ENCODE data around the gene TNFRSF25. TPM values are rescaled to one million over a fixed set of nuclear protein-coding genes. Genes with fewer than 3 reads are reported as not detected.

The TNFRSF25 gene
- total and polyA plus RNA-seq, 2 of the 8 experiments (the other 6 are each of a cell fraction or from before 2014, with no cell fraction given) = 10.7 to 19.5 TPM

- peak in 1 of 2 experiments; percentile 70 for DNase-seq (ENCODE audit: low read depth in 1 of 2, low spot score in 2 of 2)
- H4K91ac ChIP-seq (replicated peaks; ENCODE audit: insufficient read length, low read length) = peak overlapping the region; percentile 73
- H3K9ac ChIP-seq (replicated peaks in 1 of 4; ENCODE audit: extremely low read depth in 1 of 4, low read depth in 3 of 4, low read length in 3 of 4) = peak overlapping the region in 2 of 4 experiments; percentile 20 to 34; a peak in 3 of 7 replicates
- no peak overlapping the region for H2BK15ac ChIP-seq (ENCODE audit: low read length)
- 10% methylated on average over 15 of the region's 80 CpGs; no CpG with 5 or more reads in 1 of the 2 experiments for WGBS, 2 experiments (ENCODE audit: extremely low coverage in 1 of 2, insufficient coverage in 1 of 2, insufficient read length in 1 of 2, insufficient replicate concordance in 2 of 2, low coverage in 1 of 2, low lambda C conversion rate in 2 of 2, missing lambda C conversion rate in 1 of 2)
- peak overlapping the region; percentile 91 for H3K4ac ChIP-seq (replicated peaks; ENCODE audit: insufficient read length, low read depth, low read length)
- ChIA-PET CTCF (ENCODE audit: partially characterized antibody) (interaction anchor here (0.6 to 12.0 kb wide), 33 partner anchors 7 to 399 kb away, joined by 3 to 168 read pairs (median 5); partner anchors contain the start of gene TNFRSF25), POLR2A (ENCODE audit: partially characterized antibody) (interaction anchor here (0.6 to 1.6 kb wide), 8 partner anchors 9 to 116 kb away, joined by 3 to 4 read pairs (median 3); no protein-coding TSS in a partner anchor)
- no peak for FAIRE-seq
- no peak overlapping the region for H2BK120ac ChIP-seq (replicated peaks; ENCODE audit: low read depth, low read length)
- H2BK5ac ChIP-seq (ENCODE audit: low read depth, low read length) = no peak overlapping the region
- no peaks in the 10 kb centered on the region; a peak in 1 of 8 replicates for H3K36me3 ChIP-seq (ENCODE audit: control insufficient read depth in 2 of 4, insufficient read depth in 4 of 4, low read length in 3 of 4)
- H3K79me1 ChIP-seq (ENCODE audit: low read depth, low read length) = 0 out of 2 replicates have a peak, but pooled peaks cover 2% of the 10 kb centered on the region
- H3K4me2 ChIP-seq (ENCODE audit: insufficient read depth in 1 of 2, low read depth in 2 of 2, low read length in 2 of 2) = peak overlapping the region; percentile 42 to 74
- H3K9me3 ChIP-seq (ENCODE audit: insufficient read depth in 2 of 2, low read depth in 1 of 2, low read length in 1 of 2) = no peaks in the 10 kb centered on the region
- peaks cover 0 to 2% (median 0%) of the 10 kb centered on the region in 4 experiments; a peak in 3 of 7 replicates for H3K27me3 ChIP-seq (replicated peaks in 1 of 4; ENCODE audit: control insufficient read depth in 3 of 4, extremely low read depth in 1 of 4, insufficient read depth in 3 of 4, low read length in 3 of 4)
- no peaks in the 10 kb centered on the region for H3K79me2 ChIP-seq (ENCODE audit: control insufficient read depth in 1 of 2, insufficient read depth in 2 of 2, low read length in 2 of 2)
- peaks cover 8% of the 10 kb centered on the region; the same call in 1 of the 2 replicates for H3K23me2 ChIP-seq (ENCODE audit: low read depth, low read length)
- no peak overlapping the region for H3K27ac ChIP-seq (ENCODE audit: low read depth, low read length)
- H2AFZ ChIP-seq (ENCODE audit: low read length) = no peak overlapping the region
- H3K56ac ChIP-seq (replicated peaks; ENCODE audit: insufficient read length, low read depth, low read length) = peak overlapping the region; percentile 73
- no peak overlapping the region for H3K14ac ChIP-seq (ENCODE audit: insufficient read length)
- peaks cover 0 to 18% (median 10%) of the 10 kb centered on the region in 4 experiments; a peak in 5 of 7 replicates for H3K4me1 ChIP-seq (replicated peaks in 1 of 4; ENCODE audit: control insufficient read depth in 3 of 4, insufficient read depth in 4 of 4, low read length in 3 of 4)
- H2AK5ac ChIP-seq (ENCODE audit: low read depth, low read length) = no peak overlapping the region
- H3K18ac ChIP-seq (ENCODE audit: extremely low read depth, low read length) = peak overlapping the region; percentile 93
- peaks cover 2 to 5% of the 10 kb centered on the region in 2 experiments for H4K20me1 ChIP-seq (replicated peaks in 1 of 2; ENCODE audit: control insufficient read depth in 1 of 2, insufficient read depth in 2 of 2, low read length in 2 of 2)
- peak overlapping the region; percentile 29 for H4K5ac ChIP-seq (ENCODE audit: insufficient read length, low read depth, low read length)
- H3K4me3 ChIP-seq (ENCODE audit: extremely low read depth in 1 of 4, insufficient read depth in 2 of 4, low read depth in 3 of 4, low read length in 4 of 4) = peak overlapping the region; percentile 69 to 73 (median 72)
- no peak overlapping the region for H3K23ac ChIP-seq (ENCODE audit: insufficient read length)
- H4K8ac ChIP-seq (ENCODE audit: extremely low read depth, insufficient read depth, low read length) = peak overlapping the region; percentile 75
- no peak overlapping the region for H2BK20ac ChIP-seq (ENCODE audit: low read length)
- H2BK12ac ChIP-seq (ENCODE audit: low read depth, low read length) = 0 out of 2 replicates have a peak overlapping the region, but pooled peaks have one; percentile 27
- TF ChIP-seq E2F6 (IDR thresholded peaks at IDR 0.05) (no peak), SP4 (IDR thresholded peaks at IDR 0.05; ENCODE audit: low read length) (no peak), JUN (IDR thresholded peaks at IDR 0.05; ENCODE audit: low read depth, low read length) (no peak), RBBP5 (IDR thresholded peaks at IDR 0.05; ENCODE audit: borderline replicate concordance, low read depth, low read length) (0 out of 2 replicates have a peak, but pooled peaks have one; percentile 28), ZNF274 (IDR thresholded peaks at IDR 0.05; ENCODE audit: borderline replicate concordance, extremely low read depth, low read length) (no peak), GABPA (IDR thresholded peaks at IDR 0.05; ENCODE audit: borderline replicate concordance, insufficient read depth, low read length) (no peak), CREB1 (IDR thresholded peaks at IDR 0.05) (no peak), HDAC2 (IDR thresholded peaks at IDR 0.05; ENCODE audit: borderline replicate concordance in 1 of 2, low read depth in 2 of 2, low read length in 2 of 2) (no peak), CEBPB (IDR thresholded peaks at IDR 0.05; ENCODE audit: low read depth, low read length) (no peak), CBX5 (IDR thresholded peaks at IDR 0.05; ENCODE audit: low read depth, low read length) (no peak)
These were observed 19.5 kb upstream of the TNFRSF25 start for GRCh38 chr1:6485168-6486101.

Data from H1 (cell line).